ENCODE measurements around the gene SDK1. TPM values are rescaled to one million over a fixed set of nuclear protein-coding genes. Genes with fewer than 3 reads are reported as not detected.
A peak's percentile ranks its signal among the peaks of the same experiment; 100 is the strongest.

SDK1 gene
- total RNA-seq, 2 donors from 2014 or later = 4.8 to 13.2 TPM

GRCh38 chr7:3510101-3511020 is 209.3 kb downstream of the SDK1 start:
- intact Hi-C loops (cut with DNase I) = no loop called here
- Histone ChIP-seq H3K9me3 (no peaks in the 10 kb centered on the region), H3K27me3 (replicated peaks; ENCODE audit: insufficient read depth) (no peaks in the 10 kb centered on the region), H3K36me3 (no peaks in the 10 kb centered on the region), H3K4me3 (no peak overlapping the region), H3K27ac (no peak overlapping the region), H3K4me1 (replicated peaks) (no peaks in the 10 kb centered on the region)
- 66% methylated on average over 11 of the region's 11 CpGs for WGBS
- TF ChIP-seq CTCF (IDR thresholded peaks at IDR 0.05) (no peak), POLR2AphosphoS5 (IDR thresholded peaks at IDR 0.05) (no peak), POLR2A (IDR thresholded peaks at IDR 0.05) (no peak)
- DNase-seq (ENCODE audit: low spot score) = no peak

DNA sequence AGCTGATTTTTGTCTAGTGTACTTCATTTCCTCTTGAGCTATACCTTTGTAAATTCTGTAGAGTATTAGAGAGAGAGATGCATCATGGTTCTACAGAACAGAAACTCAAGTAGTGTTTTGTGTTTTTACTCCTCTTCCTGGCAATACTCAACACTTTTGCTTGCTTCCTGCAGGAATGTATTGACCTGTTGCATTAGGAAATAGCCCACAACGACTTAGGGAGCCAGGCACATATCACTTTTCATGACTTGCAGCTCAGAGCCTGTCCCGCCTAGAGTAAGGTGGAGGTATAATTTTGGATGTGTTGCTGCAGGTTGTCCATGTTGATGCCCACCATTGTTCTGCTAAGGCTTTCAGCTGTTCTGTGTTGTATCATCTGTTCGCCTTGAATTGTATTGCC is 216.3 kb downstream of the SDK1 start:
- intact Hi-C loops (cut with DNase I) = no loop called here
- no peak for DNase-seq (ENCODE audit: low spot score)
- H3K4me3 ChIP-seq = no peak overlapping the region
- no peaks in the 10 kb centered on the region for H3K9me3 ChIP-seq
- H3K4me1 ChIP-seq (replicated peaks) = peaks cover 4% of the 10 kb centered on the region
- no peak overlapping the region for H3K27ac ChIP-seq
- no peaks in the 10 kb centered on the region for H3K36me3 ChIP-seq
- no peaks in the 10 kb centered on the region for H3K27me3 ChIP-seq (replicated peaks; ENCODE audit: insufficient read depth)
- TF ChIP-seq POLR2AphosphoS5 (IDR thresholded peaks at IDR 0.05) (no peak), POLR2A (IDR thresholded peaks at IDR 0.05) (no peak), CTCF (IDR thresholded peaks at IDR 0.05) (no peak)
- WGBS = 74% methylated on average over 3 of the region's 3 CpGs

DNA sequence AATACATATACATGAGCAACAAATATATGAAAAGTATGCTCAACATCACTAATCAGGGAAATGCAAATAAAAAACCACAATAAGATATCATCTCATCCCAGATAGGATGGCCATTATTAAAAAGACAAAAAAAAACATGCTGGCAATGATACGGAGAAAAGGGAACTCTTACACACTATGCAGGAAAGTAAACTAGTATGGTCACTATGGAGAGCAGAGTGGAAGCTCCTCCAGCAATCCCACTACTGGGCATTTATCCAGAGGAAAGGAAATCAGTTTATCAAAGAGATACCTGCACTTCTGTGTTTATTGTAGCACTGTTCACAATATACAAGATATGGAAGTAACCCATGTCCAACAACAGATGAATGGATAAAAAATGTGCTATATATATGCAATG is 217.5 kb downstream of the SDK1 start:
- WGBS = 60% methylated on average over 1 of the region's 1 CpG
- no peaks in the 10 kb centered on the region for H3K9me3 ChIP-seq
- H3K27ac ChIP-seq = no peak overlapping the region
- TF ChIP-seq POLR2AphosphoS5 (IDR thresholded peaks at IDR 0.05) (no peak), CTCF (IDR thresholded peaks at IDR 0.05) (no peak), POLR2A (IDR thresholded peaks at IDR 0.05) (no peak)
- intact Hi-C loops (cut with DNase I) = no loop called here
- DNase-seq (ENCODE audit: low spot score) = no peak
- H3K36me3 ChIP-seq = no peaks in the 10 kb centered on the region
- H3K4me3 ChIP-seq = no peak overlapping the region
- H3K4me1 ChIP-seq (replicated peaks) = peaks cover 4% of the 10 kb centered on the region
- no peaks in the 10 kb centered on the region for H3K27me3 ChIP-seq (replicated peaks; ENCODE audit: insufficient read depth)

- H3K27ac ChIP-seq = peak overlapping the region; percentile 28 to 38
- 8% methylated on average over 2 of the region's 2 CpGs for WGBS
- no peaks in the 10 kb centered on the region for H3K36me3 ChIP-seq
- peak; percentile 25 for DNase-seq (ENCODE audit: low spot score)
- peaks cover 4% of the 10 kb centered on the region for H3K4me1 ChIP-seq (replicated peaks)
- H3K4me3 ChIP-seq = no peak overlapping the region
- intact Hi-C loops (cut with DNase I) = no loop called here
- TF ChIP-seq POLR2A (IDR thresholded peaks at IDR 0.05) (no peak), POLR2AphosphoS5 (IDR thresholded peaks at IDR 0.05) (peak; percentile 75)
- H3K9me3 ChIP-seq = no peaks in the 10 kb centered on the region
- no peaks in the 10 kb centered on the region for H3K27me3 ChIP-seq (replicated peaks; ENCODE audit: insufficient read depth)
Measured at GRCh38 chr7:3520206-3520605, 219.2 kb downstream of the SDK1 start.

DNA sequence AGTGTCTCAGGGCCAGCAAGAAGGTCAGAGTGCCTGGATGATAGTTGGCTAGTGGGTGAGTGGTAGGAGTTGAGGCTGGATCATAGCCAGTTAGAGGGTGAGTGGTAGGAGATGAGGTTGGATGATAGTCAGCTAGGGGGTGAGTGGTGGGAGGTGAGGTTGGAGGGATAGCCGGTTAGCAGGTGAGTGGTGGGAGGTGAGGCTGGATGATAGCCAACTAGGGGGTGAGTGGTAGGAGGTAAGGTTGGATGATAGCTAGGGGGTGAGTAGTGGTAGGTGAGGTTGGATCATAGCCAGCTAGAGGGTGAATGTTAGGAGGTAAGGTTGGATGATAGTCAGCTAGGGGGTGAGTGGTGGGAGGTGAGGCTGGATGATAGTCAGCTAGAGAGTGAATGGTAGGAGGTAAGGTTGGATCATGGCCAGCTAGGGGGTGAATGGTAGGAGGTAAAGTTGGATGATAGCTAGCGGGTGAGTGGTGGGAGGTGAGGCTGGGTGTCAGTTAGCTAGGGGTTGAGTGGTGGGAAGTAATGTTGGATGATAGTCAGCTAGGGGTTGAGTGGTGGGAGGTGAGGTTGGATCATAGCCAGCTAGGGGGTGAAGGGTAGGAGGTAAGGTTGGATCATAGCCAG is 226.6 kb downstream of the SDK1 start:
- no peak overlapping the region for H3K27ac ChIP-seq
- H3K9me3 ChIP-seq = no peaks in the 10 kb centered on the region
- 89% methylated on average over 2 of the region's 2 CpGs for WGBS
- no peak overlapping the region for H3K4me3 ChIP-seq
- H3K27me3 ChIP-seq (replicated peaks; ENCODE audit: insufficient read depth) = no peaks in the 10 kb centered on the region
- TF ChIP-seq CTCF (IDR thresholded peaks at IDR 0.05) (no peak), POLR2AphosphoS5 (IDR thresholded peaks at IDR 0.05) (no peak), POLR2A (IDR thresholded peaks at IDR 0.05) (no peak)
- no peak for DNase-seq (ENCODE audit: low spot score)
- H3K4me1 ChIP-seq (replicated peaks) = no peaks in the 10 kb centered on the region
- intact Hi-C loops (cut with DNase I) = no loop called here
- H3K36me3 ChIP-seq = no peaks in the 10 kb centered on the region
